SK-N-SH (cell line): ENCODE data around the gene FAM200A.
"Not testable (repeated sequence)": the region's sequence is repeated elsewhere in the genome, so short reads cannot be mapped to it uniquely, and the experiment has no call there.

ENCODE experiments used
- CTCF ChIP-seq: fragments of 200-600 bp; sonication (generic); IDR thresholded peaks from 2 replicates; pipeline ENCODE4 v1.6.1; 2017; ENCODE audit warnings: antibody characterized with exemption, mild to moderate bottlenecking, moderate library complexity
- EP300 ChIP-seq, 2 experiments: IDR thresholded peaks; 2 replicates each; pipeline versions ENCODE4 v1.4.0 to v1.6.1; 2012; ENCODE audit warnings: borderline replicate concordance in 1 of 2, low read depth in 1 of 2, low read length in 1 of 2
- EZH2phosphoT487 ChIP-seq: fragments of 200-600 bp; sonication (generic); IDR thresholded peaks from 2 replicates; pipeline ENCODE4 v1.6.1; 2017; ENCODE audit warnings: low read depth, mixed run types, mild to moderate bottlenecking, antibody characterized with exemption, moderate library complexity, borderline replicate concordance
- FOXJ3 ChIP-seq: sonication (generic); formaldehyde crosslinking; IDR thresholded peaks from 2 replicates; pipeline ENCODE4 v1.5.1; 2020; ENCODE audit warnings: mild to moderate bottlenecking, missing genetic modification reagents
- MXI1 ChIP-seq: IDR thresholded peaks from 2 replicates; pipeline ENCODE4 v1.6.1; 2012; ENCODE audit warnings: mild to moderate bottlenecking, low read depth, low read length, improper control_type of control experiment
- RCOR1 ChIP-seq: fragments of 150-350 bp; IDR thresholded peaks from 2 replicates; pipeline ENCODE4 v1.6.1; 2017; ENCODE audit warnings: antibody characterized with exemption, low read length
- RFX5 ChIP-seq: IDR thresholded peaks from 2 replicates; pipeline ENCODE4 v1.6.1; 2012; ENCODE audit warnings: mild to moderate bottlenecking, improper control_type of control experiment, low read length
- SMC3 ChIP-seq: IDR thresholded peaks from 2 replicates; pipeline ENCODE4 v1.6.1; 2012; ENCODE audit warnings: low read depth, low read length, improper control_type of control experiment
- TEAD4 ChIP-seq: IDR thresholded peaks from 2 replicates; pipeline ENCODE4 v1.4.0; 2012; ENCODE audit warnings: mild to moderate bottlenecking, borderline replicate concordance; ENCODE audit not compliant: insufficient read depth
- YY1 ChIP-seq: IDR thresholded peaks from 2 replicates; pipeline ENCODE4 v1.4.0; 2012; ENCODE audit warnings: low read depth, mild to moderate bottlenecking

- TF ChIP-seq EP300 (IDR thresholded peaks at IDR 0.05; ENCODE audit: borderline replicate concordance in 1 of 2, low read depth in 1 of 2, low read length in 1 of 2); CTCF; YY1; RCOR1; FOXJ3 (CRISPR knock-in tag); MXI1; TEAD4; RFX5; EZH2phosphoT487; SMC3: not testable (repeated sequence)
Observed at GRCh38 chr7:99501236-99501635, 50.7 kb downstream of the FAM200A start.
